Hepatocyte (in vitro differentiated cells): ENCODE measurements around the gene ENPP7. TPM values are rescaled to one million over a fixed set of nuclear protein-coding genes. Genes with fewer than 3 reads are reported as not detected.

Experiments used
- DNase-seq: peaks from one replicate; pipeline ENCODE4 v3.0.0-alpha.2; 2016; ENCODE audit warnings: low spot score
- H2AFZ ChIP-seq: fragments of 200-600 bp; sonication (generic); 2 replicates; pipeline ENCODE4 v1.6.0; 2016; ENCODE audit warnings: antibody characterized with exemption, mild to moderate bottlenecking
- H3K27ac ChIP-seq: fragments of 200-600 bp; sonication (generic); 2 replicates; pipeline ENCODE4 v1.5.1; 2016; ENCODE audit warnings: mild to moderate bottlenecking
- H3K27me3 ChIP-seq: fragments of 200-600 bp; sonication (generic); 2 replicates; pipeline ENCODE4 v1.6.1; 2016
- H3K36me3 ChIP-seq: fragments of 200-600 bp; sonication (generic); replicated peaks from 2 replicates; pipeline ENCODE4 v1.5.1; 2016; ENCODE audit warnings: low read depth; ENCODE audit not compliant: insufficient read depth
- H3K4me1 ChIP-seq: fragments of 200-600 bp; sonication (generic); 2 replicates; pipeline ENCODE4 v1.5.1; 2016; ENCODE audit warnings: mild to moderate bottlenecking, moderate library complexity; ENCODE audit not compliant: insufficient read depth
- H3K4me2 ChIP-seq: fragments of 200-600 bp; sonication (generic); 2 replicates; pipeline ENCODE4 v1.6.0; 2016
- H3K4me3 ChIP-seq: fragments of 200-600 bp; sonication (generic); 2 replicates; pipeline ENCODE4 v1.5.1; 2016; ENCODE audit warnings: mild to moderate bottlenecking
- H3K79me2 ChIP-seq: fragments of 200-600 bp; sonication (generic); 2 replicates; pipeline ENCODE4 v1.6.0; 2017; ENCODE audit warnings: mild to moderate bottlenecking
- H3K9me2 ChIP-seq: fragments of 200-600 bp; sonication (generic); replicated peaks from 2 replicates; pipeline ENCODE4 v1.6.0; 2017; ENCODE audit warnings: mild to moderate bottlenecking; ENCODE audit not compliant: insufficient read depth
- H3K9me3 ChIP-seq: fragments of 200-600 bp; sonication (generic); 2 replicates; pipeline ENCODE4 v1.5.1; 2016; ENCODE audit warnings: low read depth, mild to moderate bottlenecking
- H4K20me1 ChIP-seq: fragments of 200-600 bp; sonication (generic); 2 replicates; pipeline ENCODE4 v1.6.0; 2016; ENCODE audit warnings: mild to moderate bottlenecking; ENCODE audit not compliant: insufficient read depth, poor library complexity, severe bottlenecking
- EZH2 ChIP-seq: fragments of 200-600 bp; sonication (generic); IDR thresholded peaks from 2 replicates; pipeline ENCODE4 v1.6.1; 2016; ENCODE audit warnings: antibody characterized with exemption, mild to moderate bottlenecking, borderline replicate concordance
- EZH2phosphoT487 ChIP-seq: fragments of 200-600 bp; sonication (generic); IDR thresholded peaks from one replicate; pipeline ENCODE4 v1.6.1; 2018; ENCODE audit warnings: antibody characterized with exemption, mild to moderate bottlenecking, low read depth, moderate library complexity; ENCODE audit not compliant: unreplicated experiment, severe bottlenecking
- WGBS: methylation state at CpG from one replicate; pipeline ENCODE4 v1.1.6; 2016; ENCODE audit warnings: low lambda C conversion rate; ENCODE audit errors: missing lambda C conversion rate; 5-methylcytosine and 5-hydroxymethylcytosine counted together
- polyA plus RNA-seq: library from polyadenylated mRNA; unstranded; fragments of >200 nt; fragmentation: Nextera tagmentation; extraction: Ambion mirVana; gene quantifications from 2 replicates; pipeline ENCODE4 v1.2.1, GENCODE V29; 2016
- total RNA-seq: library from RNA; depleted of rRNA; stranded (reverse); fragments of >200 nt; gene quantifications from 2 replicates; pipeline ENCODE4 v1.2.3, GENCODE V29; 2014
- TF ChIP-seq, protein P1 (sequence below): fragments of 200-600 bp; sonication (generic); IDR thresholded peaks from 2 replicates; pipeline ENCODE4 v1.5.1; 2016; ENCODE audit warnings: antibody characterized with exemption, mild to moderate bottlenecking; ENCODE audit not compliant: poor library complexity

ENPP7 gene
- total and polyA plus RNA-seq, 2 experiments from 2014 or later = 22.2 to 30.2 TPM

DNA sequence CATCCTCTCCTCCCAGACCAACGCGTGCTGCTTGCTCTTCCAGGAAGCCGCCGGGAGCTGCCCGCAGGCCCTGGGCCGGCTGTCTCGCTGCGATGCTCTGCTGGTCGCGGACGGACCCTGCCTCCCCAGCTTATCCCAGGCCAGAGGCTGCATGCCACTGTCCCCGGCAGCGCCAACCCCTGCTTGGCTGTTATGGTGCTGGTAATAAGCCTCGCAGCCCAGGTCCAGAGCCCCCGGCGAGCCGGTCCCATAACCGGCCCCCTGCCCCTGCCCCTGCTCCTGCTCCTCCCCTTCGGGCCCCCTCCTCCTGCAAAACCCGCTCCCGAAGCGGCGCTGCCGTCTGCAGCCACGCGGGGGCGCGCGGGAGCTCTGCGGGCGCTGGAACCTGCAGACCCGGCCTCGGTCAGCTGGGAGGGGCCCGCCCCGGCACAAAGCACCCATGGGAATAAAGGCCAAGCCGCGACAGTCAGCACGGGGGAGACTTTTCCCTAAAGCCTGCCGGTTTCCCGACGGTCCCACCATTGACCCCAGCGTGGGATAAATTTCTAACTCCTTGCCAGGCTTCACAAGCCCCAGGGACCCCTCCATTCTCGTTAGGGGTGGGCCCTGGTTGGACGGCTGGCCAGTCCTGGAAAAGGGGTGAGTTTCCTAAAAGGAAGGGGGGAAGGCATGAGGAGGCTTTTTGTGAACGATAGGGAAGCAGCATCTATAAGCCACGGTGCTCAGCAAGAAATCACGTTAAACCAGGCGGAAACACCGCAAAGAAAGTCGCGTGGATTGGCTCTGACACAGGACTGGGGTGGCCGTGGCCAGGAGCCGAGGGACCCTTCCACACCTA, 11.2 kb downstream of the ENPP7 start:
- H4K20me1 ChIP-seq = no peaks in the 10 kb centered on the region
- no peak for TF ChIP-seq EZH2
- no peak for TF ChIP-seq EZH2phosphoT487
- TF ChIP-seq, protein P1, sequence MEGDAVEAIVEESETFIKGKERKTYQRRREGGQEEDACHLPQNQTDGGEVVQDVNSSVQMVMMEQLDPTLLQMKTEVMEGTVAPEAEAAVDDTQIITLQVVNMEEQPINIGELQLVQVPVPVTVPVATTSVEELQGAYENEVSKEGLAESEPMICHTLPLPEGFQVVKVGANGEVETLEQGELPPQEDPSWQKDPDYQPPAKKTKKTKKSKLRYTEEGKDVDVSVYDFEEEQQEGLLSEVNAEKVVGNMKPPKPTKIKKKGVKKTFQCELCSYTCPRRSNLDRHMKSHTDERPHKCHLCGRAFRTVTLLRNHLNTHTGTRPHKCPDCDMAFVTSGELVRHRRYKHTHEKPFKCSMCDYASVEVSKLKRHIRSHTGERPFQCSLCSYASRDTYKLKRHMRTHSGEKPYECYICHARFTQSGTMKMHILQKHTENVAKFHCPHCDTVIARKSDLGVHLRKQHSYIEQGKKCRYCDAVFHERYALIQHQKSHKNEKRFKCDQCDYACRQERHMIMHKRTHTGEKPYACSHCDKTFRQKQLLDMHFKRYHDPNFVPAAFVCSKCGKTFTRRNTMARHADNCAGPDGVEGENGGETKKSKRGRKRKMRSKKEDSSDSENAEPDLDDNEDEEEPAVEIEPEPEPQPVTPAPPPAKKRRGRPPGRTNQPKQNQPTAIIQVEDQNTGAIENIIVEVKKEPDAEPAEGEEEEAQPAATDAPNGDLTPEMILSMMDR = peak; percentile 100
- H3K79me2 ChIP-seq = no peaks in the 10 kb centered on the region
- H2AFZ ChIP-seq = peak overlapping the region; percentile 32
- no peak overlapping the region for H3K4me3 ChIP-seq
- no peaks in the 10 kb centered on the region for H3K9me3 ChIP-seq
- peak overlapping the region; percentile 85 for H3K4me2 ChIP-seq
- H3K4me1 ChIP-seq = peaks cover 33% of the 10 kb centered on the region
- H3K27me3 ChIP-seq = peaks cover 7% of the 10 kb centered on the region
- 23% methylated on average over 35 of the region's 53 CpGs for WGBS
- H3K27ac ChIP-seq = peak overlapping the region; percentile 96
- peak; percentile 91 for DNase-seq
- H3K9me2 ChIP-seq = no peaks in the 10 kb centered on the region
- no peaks in the 10 kb centered on the region for H3K36me3 ChIP-seq

DNA sequence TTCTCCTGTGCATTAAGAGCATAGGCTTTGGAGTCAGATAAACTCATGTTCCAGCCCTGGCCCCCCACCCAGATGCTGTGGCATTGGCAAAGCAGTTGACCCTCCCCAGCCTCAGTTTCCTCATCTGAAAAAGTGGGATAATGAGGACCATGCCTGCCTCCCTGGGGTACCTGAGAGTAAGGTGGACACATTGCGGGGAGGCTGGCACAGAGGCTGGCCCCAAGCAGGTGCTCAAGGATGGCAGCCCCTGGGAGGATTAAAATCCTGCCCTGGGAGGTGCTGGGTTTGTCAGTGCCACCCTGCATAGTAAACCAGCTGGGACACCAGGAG, 11.8 kb downstream of the ENPP7 start:
- Histone ChIP-seq H3K79me2 (no peaks in the 10 kb centered on the region), H3K9me3 (no peaks in the 10 kb centered on the region), H3K4me2 (peak overlapping the region; percentile 85), H3K4me1 (peaks cover 39% of the 10 kb centered on the region), H3K36me3 (no peaks in the 10 kb centered on the region), H2AFZ (no peak overlapping the region), H3K4me3 (no peak overlapping the region), H3K27ac (peak overlapping the region; percentile 96), H4K20me1 (no peaks in the 10 kb centered on the region), H3K9me2 (no peaks in the 10 kb centered on the region), H3K27me3 (peaks cover 13% of the 10 kb centered on the region)
- no peak for DNase-seq
- 93% methylated on average over 1 of the region's 1 CpG for WGBS
- TF ChIP-seq EZH2phosphoT487 (no peak), EZH2 (no peak)
- TF ChIP-seq, protein P1 = no peak

DNA sequence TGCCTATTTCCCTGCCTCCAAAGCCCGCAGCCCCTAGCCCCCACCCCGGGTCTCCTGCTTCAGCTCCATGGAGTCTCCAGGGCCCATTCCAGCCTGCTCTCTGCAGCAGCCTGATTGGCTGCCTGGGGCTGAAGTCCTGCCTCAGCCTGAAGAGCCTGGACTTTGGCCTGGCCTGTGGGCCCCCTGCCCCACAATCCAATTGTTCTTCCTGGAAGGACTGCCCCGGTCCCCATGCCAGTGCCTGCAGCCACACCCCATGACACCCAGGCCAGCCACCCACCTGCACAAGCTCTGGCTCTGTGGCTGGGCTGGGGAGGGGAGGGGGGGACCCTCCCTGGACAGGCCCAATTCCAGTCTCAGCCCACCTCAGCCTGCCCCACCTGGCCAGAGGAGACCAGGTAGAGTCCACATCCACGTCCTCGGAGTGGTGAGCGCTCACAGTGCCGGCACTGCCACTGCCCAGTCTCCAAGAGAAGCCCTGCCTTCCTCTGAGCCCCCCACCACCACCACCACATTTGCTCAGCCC, 12.3 kb downstream of the ENPP7 start:
- no peak overlapping the region for H3K4me3 ChIP-seq
- H3K4me1 ChIP-seq = peaks cover 43% of the 10 kb centered on the region
- no peaks in the 10 kb centered on the region for H3K79me2 ChIP-seq
- DNase-seq = peak; percentile 81
- peaks cover 18% of the 10 kb centered on the region for H3K27me3 ChIP-seq
- peak overlapping the region; percentile 96 for H3K27ac ChIP-seq
- no peaks in the 10 kb centered on the region for H3K36me3 ChIP-seq
- H2AFZ ChIP-seq = no peak overlapping the region
- H4K20me1 ChIP-seq = no peaks in the 10 kb centered on the region
- WGBS = 37% methylated on average over 3 of the region's 7 CpGs
- no peaks in the 10 kb centered on the region for H3K9me3 ChIP-seq
- H3K9me2 ChIP-seq = no peaks in the 10 kb centered on the region
- TF ChIP-seq EZH2phosphoT487 (no peak), EZH2 (no peak)
- TF ChIP-seq, protein P1 = no peak
- peak overlapping the region; percentile 85 for H3K4me2 ChIP-seq
